Osteocyte (in vitro differentiated cells): ENCODE measurements around the gene MYO1B. TPM values are rescaled to one million over a fixed set of nuclear protein-coding genes. Genes with fewer than 3 reads are reported as not detected.

Experiments used
- DNase-seq: peaks from one replicate; pipeline ENCODE4 v3.0.0; 2021; ENCODE audit warnings: mixed read lengths; ENCODE audit not compliant: unreplicated experiment; ENCODE audit errors: extremely low spot score
- H3K27ac Mint-ChIP-seq: one replicate; pipeline ENCODE4 v1.8.0; 2021; ENCODE audit warnings: mild to moderate bottlenecking, mixed read lengths; ENCODE audit not compliant: unreplicated experiment
- H3K27me3 Mint-ChIP-seq: one replicate; pipeline ENCODE4 v1.8.0; 2021; ENCODE audit warnings: mixed read lengths; ENCODE audit not compliant: unreplicated experiment
- H3K36me3 Mint-ChIP-seq: one replicate; pipeline ENCODE4 v1.8.0; 2021; ENCODE audit warnings: mixed read lengths; ENCODE audit not compliant: unreplicated experiment
- H3K4me1 Mint-ChIP-seq: one replicate; pipeline ENCODE4 v1.8.0; 2021; ENCODE audit warnings: mixed read lengths; ENCODE audit not compliant: unreplicated experiment
- H3K4me3 Mint-ChIP-seq: one replicate; pipeline ENCODE4 v1.8.0; 2021; ENCODE audit warnings: mild to moderate bottlenecking, moderate library complexity, mixed read lengths; ENCODE audit not compliant: unreplicated experiment
- H3K9me3 Mint-ChIP-seq: one replicate; pipeline ENCODE4 v1.8.0; 2021; ENCODE audit warnings: mixed read lengths; ENCODE audit not compliant: unreplicated experiment
- total RNA-seq: library from RNA; stranded (reverse); gene quantifications from 2 replicates; pipeline ENCODE4 v1.2.1, GENCODE V29; 2021
- TF ChIP-seq, protein P1 (sequence below): fragments of 200-600 bp; sonication (generic); IDR thresholded peaks from 2 replicates; pipeline ENCODE4 v1.5.0; 2021; ENCODE audit warnings: antibody characterized with exemption, mild to moderate bottlenecking, moderate library complexity

MYO1B gene
- total RNA-seq, 1 donor from 2014 or later = 91.1 TPM

- Mint-ChIP-seq H3K27me3 (no peaks in the 10 kb centered on the region), H3K27ac (no peak overlapping the region), H3K4me1 (peaks cover 5% of the 10 kb centered on the region), H3K9me3 (no peaks in the 10 kb centered on the region), H3K36me3 (no peaks in the 10 kb centered on the region), H3K4me3 (no peak overlapping the region)
- TF ChIP-seq, protein P1, sequence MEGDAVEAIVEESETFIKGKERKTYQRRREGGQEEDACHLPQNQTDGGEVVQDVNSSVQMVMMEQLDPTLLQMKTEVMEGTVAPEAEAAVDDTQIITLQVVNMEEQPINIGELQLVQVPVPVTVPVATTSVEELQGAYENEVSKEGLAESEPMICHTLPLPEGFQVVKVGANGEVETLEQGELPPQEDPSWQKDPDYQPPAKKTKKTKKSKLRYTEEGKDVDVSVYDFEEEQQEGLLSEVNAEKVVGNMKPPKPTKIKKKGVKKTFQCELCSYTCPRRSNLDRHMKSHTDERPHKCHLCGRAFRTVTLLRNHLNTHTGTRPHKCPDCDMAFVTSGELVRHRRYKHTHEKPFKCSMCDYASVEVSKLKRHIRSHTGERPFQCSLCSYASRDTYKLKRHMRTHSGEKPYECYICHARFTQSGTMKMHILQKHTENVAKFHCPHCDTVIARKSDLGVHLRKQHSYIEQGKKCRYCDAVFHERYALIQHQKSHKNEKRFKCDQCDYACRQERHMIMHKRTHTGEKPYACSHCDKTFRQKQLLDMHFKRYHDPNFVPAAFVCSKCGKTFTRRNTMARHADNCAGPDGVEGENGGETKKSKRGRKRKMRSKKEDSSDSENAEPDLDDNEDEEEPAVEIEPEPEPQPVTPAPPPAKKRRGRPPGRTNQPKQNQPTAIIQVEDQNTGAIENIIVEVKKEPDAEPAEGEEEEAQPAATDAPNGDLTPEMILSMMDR = no peak
- DNase-seq = no peak
Observed at GRCh38 chr2:191474464-191474863, 229.3 kb downstream of the MYO1B start.

Other genes starting within 250 kb of the MYO1B start
- 74.0 and 76.5 TPM in 2 replicates for gene STAT1, start 231.2 kb upstream of the MYO1B start, total RNA-seq
- 0.47 and 1.3 TPM in 2 replicates for gene STAT4, start 94.4 kb upstream of the MYO1B start, total RNA-seq